SK-N-SH treated with all-trans-retinoic acid at 6 μM for 48 hours (cell line): ENCODE measurements around the gene TEDC2.

Experiments used
- PPARA ChIP-seq: fragments of 250-450 bp; sonication (Bioruptor Pico); IDR thresholded peaks from 2 replicates; pipeline ENCODE4 v1.5.0; 2020; ENCODE audit warnings: mild to moderate bottlenecking, borderline replicate concordance
- ZNF565 ChIP-seq: fragments of 450-650 bp; formaldehyde crosslinking; conservative IDR thresholded peaks from 2 replicates; pipeline ENCODE4 v1.5.0; 2020; ENCODE audit warnings: low read depth, mild to moderate bottlenecking, moderate library complexity
- ZNF70 ChIP-seq: fragments of 450-650 bp; formaldehyde crosslinking; IDR thresholded peaks from 2 replicates; pipeline ENCODE4 v1.5.0; 2020; ENCODE audit warnings: mild to moderate bottlenecking, moderate library complexity

- TF ChIP-seq ZNF565 (CRISPR knock-in tag) (no peak), ZNF70 (CRISPR knock-in tag) (no peak), PPARA (CRISPR knock-in tag) (no peak)
Measured at GRCh38 chr16:2456551-2457153, 3.3 kb upstream of the TEDC2 start.
